GM18502 (cell line): ENCODE results near the gene KCTD11.
"Not testable (repeated sequence)": the region's sequence is repeated elsewhere in the genome, so short reads cannot be mapped to it uniquely, and the experiment has no call there.

Experiments
- ATAC-seq: cut with Tn5 transposase; IDR thresholded peaks from one replicate; pipeline ENCODE4 v1.9.1; 2021; ENCODE audit warnings: mild to moderate bottlenecking; ENCODE audit not compliant: unreplicated experiment, poor library complexity

KCTD11 gene

GRCh38 chr17:7340179-7340578, 11.8 kb upstream of the KCTD11 start:
- ATAC-seq: no peak

- no peak for ATAC-seq
Measured at GRCh38 chr17:7341842-7342241, 10.1 kb upstream of the KCTD11 start.

GRCh38 chr17:7343250-7343649, 8.7 kb upstream of the KCTD11 start:
- no peak for ATAC-seq

GRCh38 chr17:7346761-7347614, 5.0 kb upstream of the KCTD11 start:
- no peak for ATAC-seq

GRCh38 chr17:7347630-7348477, 4.1 kb upstream of the KCTD11 start:
- ATAC-seq: no peak

GRCh38 chr17:7348478-7349242, 3.3 kb upstream of the KCTD11 start:
- no peak for ATAC-seq

- ATAC-seq: no peak
Measured at GRCh38 chr17:7352503-7352889, 534 bp downstream of the KCTD11 start.

- no peak for ATAC-seq
Measured at GRCh38 chr17:7352910-7353635, 1.1 kb downstream of the KCTD11 start.

GRCh38 chr17:7354262-7354843, 2.4 kb downstream of the KCTD11 start:
- no peak for ATAC-seq

- no peak for ATAC-seq
Measured at GRCh38 chr17:7355053-7355452, 3.1 kb downstream of the KCTD11 start, which contains the start of gene TMEM95. TSS of gene TMEM95 (plus strand) at chr17:7355156. CDS start at chr17:7355205, 49 bp downstream.

- ATAC-seq: no peak
Measured at GRCh38 chr17:7355573-7355972, 3.6 kb downstream of the KCTD11 start.

GRCh38 chr17:7356072-7356549, 4.1 kb downstream of the KCTD11 start:
- no peak for ATAC-seq

GRCh38 chr17:7356756-7357155, 4.8 kb downstream of the KCTD11 start:
- ATAC-seq: no peak

GRCh38 chr17:7357381-7357780, 5.4 kb downstream of the KCTD11 start:
- no peak for ATAC-seq

GRCh38 chr17:7361906-7362305, 9.9 kb downstream of the KCTD11 start:
- no peak for ATAC-seq

GRCh38 chr17:7363311-7363710, 11.3 kb downstream of the KCTD11 start:
- ATAC-seq: no peak

- ATAC-seq: not testable (repeated sequence)
Measured at GRCh38 chr17:7365963-7366362, 14.0 kb downstream of the KCTD11 start.

- no peak for ATAC-seq
Measured at GRCh38 chr17:7367083-7367482, 15.1 kb downstream of the KCTD11 start.

- ATAC-seq: no peak
Measured at GRCh38 chr17:7367918-7368598, 16.1 kb downstream of the KCTD11 start.
